H9 (cell line): ENCODE data around the gene CACNA1G. TPM values are rescaled to one million over a fixed set of nuclear protein-coding genes. Genes with fewer than 3 reads are reported as not detected.

Source experiments
- DNase-seq: peaks from one replicate; pipeline ENCODE4 v3.0.0-alpha.2; 2017
- H2AFZ ChIP-seq: one replicate; pipeline ENCODE4 v1.6.1; 2013; ENCODE audit warnings: mild to moderate bottlenecking, low read length, control low read depth, moderate library complexity
- H2AK5ac ChIP-seq: 2 replicates; pipeline ENCODE4 v1.6.1; 2013; ENCODE audit warnings: low read length, control low read depth, mixed read lengths; ENCODE audit not compliant: insufficient read length
- H2BK120ac ChIP-seq: one replicate; pipeline ENCODE4 v1.6.1; 2013; ENCODE audit warnings: low read depth, mild to moderate bottlenecking, low read length, control low read depth, inconsistent platforms; ENCODE audit not compliant: poor library complexity, severe bottlenecking
- H2BK12ac ChIP-seq: 2 replicates; pipeline ENCODE4 v1.6.1; 2013; ENCODE audit warnings: low read length, control low read depth, mixed read lengths, low read depth; ENCODE audit not compliant: insufficient read length
- H2BK15ac ChIP-seq: 2 replicates; pipeline ENCODE4 v1.6.1; 2013; ENCODE audit warnings: low read depth, low read length, control low read depth
- H2BK20ac ChIP-seq: one replicate; pipeline ENCODE4 v1.6.1; 2013; ENCODE audit warnings: low read depth, mild to moderate bottlenecking, low read length, control low read depth, inconsistent platforms; ENCODE audit not compliant: poor library complexity, severe bottlenecking
- H2BK5ac ChIP-seq: 2 replicates; pipeline ENCODE4 v1.6.1; 2013; ENCODE audit warnings: low read length, control low read depth, mixed read lengths; ENCODE audit not compliant: insufficient read length
- H3K14ac ChIP-seq: 2 replicates; pipeline ENCODE4 v1.6.1; 2013; ENCODE audit warnings: low read length, control low read depth; ENCODE audit not compliant: insufficient read depth
- H3K18ac ChIP-seq: 2 replicates; pipeline ENCODE4 v1.6.1; 2013; ENCODE audit warnings: low read depth, mild to moderate bottlenecking, mixed read lengths, low read length, control low read depth; ENCODE audit not compliant: insufficient read length
- H3K23ac ChIP-seq: 2 replicates; pipeline ENCODE4 v1.6.1; 2013; ENCODE audit warnings: low read length, control low read depth, mixed read lengths, low read depth; ENCODE audit not compliant: insufficient read length
- H3K23me2 ChIP-seq: 2 replicates; pipeline ENCODE4 v1.6.1; 2013; ENCODE audit warnings: low read depth, mild to moderate bottlenecking, mixed read lengths, low read length, control low read depth; ENCODE audit not compliant: insufficient read length, poor library complexity, severe bottlenecking
- H3K27ac ChIP-seq: 2 replicates; pipeline ENCODE4 v1.5.1; 2013; ENCODE audit warnings: low read length, control low read depth, mixed read lengths, low read depth; ENCODE audit not compliant: insufficient read length
- H3K27me3 ChIP-seq: 2 replicates; pipeline ENCODE4 v1.6.1; 2013; ENCODE audit warnings: low read length, control low read depth, inconsistent platforms; ENCODE audit not compliant: insufficient read depth
- H3K4ac ChIP-seq: 2 replicates; pipeline ENCODE4 v1.6.1; 2013; ENCODE audit warnings: low read depth, mild to moderate bottlenecking, control low read depth, inconsistent platforms, low read length, moderate library complexity
- H3K4me1 ChIP-seq: 2 replicates; pipeline ENCODE4 v1.6.1; 2013; ENCODE audit warnings: low read length, control low read depth, inconsistent platforms; ENCODE audit not compliant: insufficient read depth
- H3K4me2 ChIP-seq: 2 replicates; pipeline ENCODE4 v1.6.1; 2013; ENCODE audit warnings: low read length, control low read depth, mixed read lengths; ENCODE audit not compliant: insufficient read length, insufficient read depth
- H3K56ac ChIP-seq: 2 replicates; pipeline ENCODE4 v1.6.1; 2013; ENCODE audit warnings: low read depth, mild to moderate bottlenecking, mixed read lengths, low read length, control low read depth; ENCODE audit not compliant: insufficient read length
- H3K79me1 ChIP-seq: 2 replicates; pipeline ENCODE4 v1.6.1; 2013; ENCODE audit warnings: low read depth, mild to moderate bottlenecking, moderate library complexity, low read length, control low read depth, inconsistent platforms; ENCODE audit not compliant: insufficient read depth, poor library complexity, severe bottlenecking
- H3K79me2 ChIP-seq: 2 replicates; pipeline ENCODE4 v1.6.1; 2013; ENCODE audit warnings: low read length, control low read depth, inconsistent platforms; ENCODE audit not compliant: insufficient read depth
- H3K9ac ChIP-seq: 2 replicates; pipeline ENCODE4 v1.6.1; 2013; ENCODE audit warnings: low read length, control low read depth, mixed read lengths; ENCODE audit not compliant: insufficient read length; ENCODE audit errors: extremely low read depth
- H3K9me3 ChIP-seq: one replicate; pipeline ENCODE4 v1.6.1; 2013; ENCODE audit warnings: low read depth, low read length, inconsistent platforms; ENCODE audit not compliant: control insufficient read depth
- H3T11ph ChIP-seq: one replicate; pipeline ENCODE4 v1.6.1; 2013; ENCODE audit warnings: mild to moderate bottlenecking, low read length, control low read depth, inconsistent platforms
- H4K20me1 ChIP-seq: one replicate; pipeline ENCODE4 v1.6.1; 2013; ENCODE audit not compliant: control insufficient read depth, insufficient read length, insufficient read depth
- H4K5ac ChIP-seq: 2 replicates; pipeline ENCODE4 v1.6.1; 2013; ENCODE audit warnings: low read depth, mild to moderate bottlenecking, mixed read lengths, low read length, control low read depth; ENCODE audit not compliant: insufficient read length
- H4K8ac ChIP-seq: replicated peaks from 2 replicates; pipeline ENCODE4 v1.6.1; 2013; ENCODE audit warnings: low read length, control low read depth, mixed read lengths, low read depth; ENCODE audit not compliant: insufficient read length
- H4K91ac ChIP-seq: 2 replicates; pipeline ENCODE4 v1.6.1; 2013; ENCODE audit warnings: low read depth, mild to moderate bottlenecking, moderate library complexity, mixed read lengths, low read length, control low read depth; ENCODE audit not compliant: insufficient read length
- H3K27ac Mint-ChIP-seq, 3 experiments: 2 replicates in 2 of 3; 3 replicates in 1 of 3; pipeline ENCODE4 v1.8.0; 2020 to 2021; ENCODE audit warnings: mixed read lengths in 3 of 3, mild to moderate bottlenecking in 1 of 3, moderate library complexity in 1 of 3
- H3K27me3 Mint-ChIP-seq: 2 replicates; pipeline ENCODE4 v1.8.0; 2021; ENCODE audit warnings: low read depth, mild to moderate bottlenecking, moderate library complexity, mixed read lengths
- H3K36me3 Mint-ChIP-seq, 3 experiments: 2 replicates in 2 of 3; 3 replicates in 1 of 3; pipeline ENCODE4 v1.8.0; 2020 to 2021; ENCODE audit warnings: low read depth in 3 of 3, mixed read lengths in 3 of 3; ENCODE audit not compliant: insufficient read depth in 1 of 3
- H3K4me1 Mint-ChIP-seq, 2 experiments: 2 replicates each; pipeline ENCODE4 v1.8.0; 2020; ENCODE audit warnings: mixed read lengths in 2 of 2
- H3K4me3 Mint-ChIP-seq, 2 experiments: 2 replicates in 1 of 2; 3 replicates in 1 of 2; pipeline ENCODE4 v1.8.0; 2020 to 2021; ENCODE audit warnings: mild to moderate bottlenecking in 2 of 2, mixed read lengths in 2 of 2, moderate library complexity in 1 of 2
- H3K9me3 Mint-ChIP-seq, 2 experiments: 2 replicates in 1 of 2; 3 replicates in 1 of 2; pipeline ENCODE4 v1.8.0; 2020; ENCODE audit warnings: mild to moderate bottlenecking in 2 of 2, mixed read lengths in 2 of 2, moderate library complexity in 1 of 2
- WGBS: extraction: QIAGEN DNeasy Blood & Tissue Kit; methylation state at CpG from one replicate; pipeline ENCODE4 v1.1.7; 2013; ENCODE audit warnings: missing lambda C conversion rate, low lambda C conversion rate, mixed read lengths; ENCODE audit not compliant: insufficient read length; ENCODE audit errors: extremely low coverage; 5-methylcytosine and 5-hydroxymethylcytosine counted together
- total RNA-seq: library from RNA; stranded (reverse); gene quantifications from 2 replicates; pipeline ENCODE4 v1.2.1, GENCODE V29; 2021
- TF ChIP-seq, protein P1 (sequence below): fragments of 200-600 bp; sonication (generic); conservative IDR thresholded peaks from 3 replicates; pipeline ENCODE4 v1.8.0; 2021; ENCODE audit warnings: antibody characterized with exemption, mild to moderate bottlenecking

CACNA1G gene
- total RNA-seq, 1 experiment from 2014 or later: 1.5 TPM

- no peak overlapping the region for H3K27ac Mint-ChIP-seq
- Histone ChIP-seq H3K23ac (no peak overlapping the region), H2BK15ac (no peak overlapping the region), H3K56ac (no peak overlapping the region), H4K5ac (no peak overlapping the region), H2BK12ac (no peak overlapping the region), H3K79me1 (no peaks in the 10 kb centered on the region), H2BK5ac (no peak overlapping the region), H3K14ac (no peak overlapping the region), H4K20me1 (peaks cover 2% of the 10 kb centered on the region), H3K4ac (no peak overlapping the region), H2BK120ac (no peak overlapping the region), H3K27me3 (no peaks in the 10 kb centered on the region), H2AFZ (no peak overlapping the region), H4K8ac (no peak overlapping the region), H2BK20ac (no peak overlapping the region), H3K18ac (no peak overlapping the region), H3K79me2 (no peaks in the 10 kb centered on the region), H3K9ac (no peak overlapping the region), H3K9me3 (no peaks in the 10 kb centered on the region), H3K27ac (no peak overlapping the region), H3K23me2 (no peaks in the 10 kb centered on the region), H2AK5ac (no peak overlapping the region), H3K4me1 (no peaks in the 10 kb centered on the region), H4K91ac (no peak overlapping the region), H3K4me2 (no peak overlapping the region), H3T11ph (no peak overlapping the region)
- no peaks in the 10 kb centered on the region for H3K36me3 Mint-ChIP-seq
- TF ChIP-seq, protein P1, sequence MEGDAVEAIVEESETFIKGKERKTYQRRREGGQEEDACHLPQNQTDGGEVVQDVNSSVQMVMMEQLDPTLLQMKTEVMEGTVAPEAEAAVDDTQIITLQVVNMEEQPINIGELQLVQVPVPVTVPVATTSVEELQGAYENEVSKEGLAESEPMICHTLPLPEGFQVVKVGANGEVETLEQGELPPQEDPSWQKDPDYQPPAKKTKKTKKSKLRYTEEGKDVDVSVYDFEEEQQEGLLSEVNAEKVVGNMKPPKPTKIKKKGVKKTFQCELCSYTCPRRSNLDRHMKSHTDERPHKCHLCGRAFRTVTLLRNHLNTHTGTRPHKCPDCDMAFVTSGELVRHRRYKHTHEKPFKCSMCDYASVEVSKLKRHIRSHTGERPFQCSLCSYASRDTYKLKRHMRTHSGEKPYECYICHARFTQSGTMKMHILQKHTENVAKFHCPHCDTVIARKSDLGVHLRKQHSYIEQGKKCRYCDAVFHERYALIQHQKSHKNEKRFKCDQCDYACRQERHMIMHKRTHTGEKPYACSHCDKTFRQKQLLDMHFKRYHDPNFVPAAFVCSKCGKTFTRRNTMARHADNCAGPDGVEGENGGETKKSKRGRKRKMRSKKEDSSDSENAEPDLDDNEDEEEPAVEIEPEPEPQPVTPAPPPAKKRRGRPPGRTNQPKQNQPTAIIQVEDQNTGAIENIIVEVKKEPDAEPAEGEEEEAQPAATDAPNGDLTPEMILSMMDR: no peak
- WGBS: no CpG with 5 or more reads among the region's 5 CpGs
- peaks cover 2% of the 10 kb centered on the region for H3K27me3 Mint-ChIP-seq
- no peaks in the 10 kb centered on the region for H3K9me3 Mint-ChIP-seq
- peaks cover 4 to 21% of the 10 kb centered on the region in 2 experiments for H3K4me1 Mint-ChIP-seq
- no peak for DNase-seq
- H3K4me3 Mint-ChIP-seq: no peak overlapping the region
These were observed 38.0 kb downstream of the CACNA1G start for GRCh38 chr17:50598487-50598886.
